K562 (cell line): Measurements from ENCODE around the gene PLCG2. TPM values are rescaled to one million over a fixed set of nuclear protein-coding genes. Genes with fewer than 3 reads are reported as not detected.

Experiments used
- BHLHE40 ChIP-seq: IDR thresholded peaks from 2 replicates; pipeline ENCODE4 v1.6.1; 2011; ENCODE audit warnings: low read length, improper control_type of control experiment
- CBX1 ChIP-seq: sonication (generic); IDR thresholded peaks from 2 replicates; pipeline ENCODE4 v1.6.1; 2016; ENCODE audit warnings: antibody characterized with exemption, low read depth, mild to moderate bottlenecking
- KDM4B ChIP-seq, 2 experiments: fragments of 450-650 bp in 1 of 2; sonication (generic) in 1 of 2; IDR thresholded peaks; 2 replicates each; pipeline ENCODE4 v1.6.1; 2016 to 2017; ENCODE audit warnings: borderline replicate concordance in 2 of 2, antibody characterized with exemption in 1 of 2, low read depth in 1 of 2, mild to moderate bottlenecking in 1 of 2
- NR2C1 ChIP-seq, 2 experiments: fragments of 450-650 bp; IDR thresholded peaks; 2 replicates each; pipeline ENCODE4 v1.6.1; 2017; ENCODE audit warnings: mild to moderate bottlenecking in 2 of 2, antibody characterized with exemption in 1 of 2, inconsistent platforms in 1 of 2, missing compliant biosample characterization in 1 of 2, missing genetic modification characterization in 1 of 2
- SIX5 ChIP-seq, 2 experiments: IDR thresholded peaks; 2 replicates each; pipeline ENCODE4 v1.6.1; 2011; ENCODE audit warnings: low read length in 2 of 2, borderline replicate concordance in 1 of 2, low read depth in 1 of 2, mild to moderate bottlenecking in 1 of 2, moderate library complexity in 1 of 2; ENCODE audit not compliant: insufficient read depth in 1 of 2
- TRIM24 ChIP-seq, 2 experiments: fragments of 450-650 bp; IDR thresholded peaks; 2 replicates each; pipeline ENCODE4 v1.6.1; 2016
- YY1 ChIP-seq, 3 experiments: IDR thresholded peaks; 2 replicates each; pipeline ENCODE4 v1.6.1; 2011; ENCODE audit warnings: low read length in 2 of 3, mild to moderate bottlenecking in 2 of 3, moderate library complexity in 2 of 3, borderline replicate concordance in 1 of 3, control low read depth in 1 of 3, low read depth in 1 of 3; ENCODE audit not compliant: insufficient read depth in 3 of 3, insufficient replicate concordance in 2 of 3, control insufficient read depth in 1 of 3, insufficient read length in 1 of 3; ENCODE audit errors: extremely low read depth in 1 of 3
- ZNF384 ChIP-seq: IDR thresholded peaks from 2 replicates; pipeline ENCODE4 v1.6.1; 2012; ENCODE audit warnings: low read depth, low read length, improper control_type of control experiment
- ZNF584 ChIP-seq: fragments of 200-800 bp; sonication (Bioruptor generic); IDR thresholded peaks from 2 replicates; pipeline ENCODE4 v1.6.1; 2016; ENCODE audit warnings: low read depth, mild to moderate bottlenecking, missing genetic modification characterization, missing compliant biosample characterization
- polyA plus RNA-seq, 8 experiments: library from polyadenylated mRNA; depleted of rRNA in 4 of 8; stranded (reverse) in 5 of 8; unstranded in 3 of 8; fragments of >200 nt; fragmentation: Nextera tagmentation in 2 of 8; fragmentation: Illumina TruSeq in 1 of 8; extraction: Ambion mirVana in 2 of 8; extraction: Trizol in 1 of 8; gene quantifications; 2 replicates each; pipeline versions ENCODE4 v1.2.1 to v1.2.3, GENCODE V29; 2011 to 2014; ENCODE audit warnings: inconsistent platforms in 1 of 8, missing spikeins in 1 of 8
- total RNA-seq, 7 experiments: library from RNA; depleted of rRNA in 6 of 7; stranded (reverse); fragments of >200 nt in 6 of 7; fragmentation: Illumina TruSeq in 2 of 7; extraction: Trizol in 2 of 7; gene quantifications; 2 replicates each; pipeline versions ENCODE4 v1.2.1 to v1.2.3, GENCODE V29; 2011 to 2021; ENCODE audit warnings: low replicate concordance in 1 of 7
- TF ChIP-seq, protein P1 (sequence below), 2 experiments: fragments of 200-800 bp in 1 of 2; sonication (Bioruptor generic) in 1 of 2; sonication (generic) in 1 of 2; formaldehyde crosslinking in 1 of 2; IDR thresholded peaks in 1 of 2; conservative IDR thresholded peaks in 1 of 2; 2 replicates each; pipeline versions ENCODE4 v1.5.0 to v1.6.1; 2016 to 2020; ENCODE audit warnings: missing compliant biosample characterization in 1 of 2, missing genetic modification characterization in 1 of 2, missing genetic modification reagents in 1 of 2
- TF ChIP-seq, protein P2 (sequence below): fragments of 250-450 bp; sonication (Bioruptor Pico); IDR thresholded peaks from 2 replicates; pipeline ENCODE4 v1.8.0; 2022; ENCODE audit warnings: inconsistent platforms, mild to moderate bottlenecking, moderate library complexity, borderline replicate concordance
- TF ChIP-seq, protein P3 (sequence below): sonication (generic); formaldehyde crosslinking; IDR thresholded peaks from 2 replicates; pipeline ENCODE4 v1.8.0; 2022; ENCODE audit warnings: mild to moderate bottlenecking, missing genetic modification reagents
- TF ChIP-seq, protein P4 (sequence below), 2 experiments: fragments of 450-650 bp; IDR thresholded peaks; 2 replicates each; pipeline ENCODE4 v1.6.1; 2018; ENCODE audit warnings: mild to moderate bottlenecking in 2 of 2, low read depth in 1 of 2; ENCODE audit not compliant: partially characterized antibody in 2 of 2
- TF ChIP-seq, protein P5 (sequence below), 2 experiments: fragments of 250-450 bp in 1 of 2; fragments of 450-650 bp in 1 of 2; sonication (Bioruptor Pico) in 1 of 2; IDR thresholded peaks; 2 replicates each; pipeline versions ENCODE4 v1.6.1 to v1.8.0; 2016 to 2021; ENCODE audit warnings: mild to moderate bottlenecking in 2 of 2, moderate library complexity in 2 of 2, missing compliant biosample characterization in 1 of 2, missing genetic modification characterization in 1 of 2

PLCG2 gene
- total and polyA plus RNA-seq, 9 of the 15 experiments (the other 6 are each of a cell fraction or from before 2014, with no cell fraction given): 0.94 to 7.1 (median 3.1) TPM

DNA sequence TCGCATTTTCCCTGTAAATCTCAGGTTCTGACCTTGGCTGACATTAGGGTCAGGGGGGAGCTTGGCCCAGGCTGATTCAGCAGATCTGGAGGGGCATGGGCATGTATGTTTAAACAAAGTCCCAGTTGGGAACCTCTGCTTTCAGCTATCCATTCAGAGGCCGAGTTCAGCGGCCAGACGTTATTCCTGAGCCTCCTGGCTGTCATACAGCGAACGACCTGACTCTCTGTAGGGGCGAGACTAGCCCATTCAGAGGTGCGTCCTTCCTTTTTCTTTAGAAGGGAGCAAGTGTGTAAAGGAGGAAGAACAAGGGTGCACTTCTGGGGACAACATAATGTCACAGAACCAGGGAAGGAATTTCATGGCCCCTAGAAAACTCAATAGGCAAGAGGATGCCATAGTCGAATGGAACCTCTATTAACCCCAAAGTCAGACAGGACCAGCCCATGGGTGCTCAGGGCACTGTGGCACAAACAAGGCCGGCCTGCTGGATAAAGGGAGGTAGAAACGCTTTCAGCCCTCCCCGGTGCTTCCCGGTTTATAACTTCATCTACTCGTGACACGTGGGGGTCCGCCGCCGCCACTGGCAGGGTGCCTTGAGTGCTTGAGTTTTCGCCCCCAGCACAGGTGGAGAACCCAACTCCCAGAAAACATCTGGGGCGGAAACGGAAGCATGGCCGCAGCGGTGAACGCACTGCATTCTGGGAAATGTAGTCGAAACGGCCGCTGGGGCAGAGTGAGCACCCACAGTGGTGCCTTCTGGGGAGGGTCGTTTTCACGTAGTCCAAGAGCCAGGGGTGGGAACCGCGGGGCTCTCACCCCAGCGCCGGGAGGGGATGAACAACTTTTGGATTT lies 33.2 kb upstream of the PLCG2 start (continued):
- TF ChIP-seq, protein P1, sequence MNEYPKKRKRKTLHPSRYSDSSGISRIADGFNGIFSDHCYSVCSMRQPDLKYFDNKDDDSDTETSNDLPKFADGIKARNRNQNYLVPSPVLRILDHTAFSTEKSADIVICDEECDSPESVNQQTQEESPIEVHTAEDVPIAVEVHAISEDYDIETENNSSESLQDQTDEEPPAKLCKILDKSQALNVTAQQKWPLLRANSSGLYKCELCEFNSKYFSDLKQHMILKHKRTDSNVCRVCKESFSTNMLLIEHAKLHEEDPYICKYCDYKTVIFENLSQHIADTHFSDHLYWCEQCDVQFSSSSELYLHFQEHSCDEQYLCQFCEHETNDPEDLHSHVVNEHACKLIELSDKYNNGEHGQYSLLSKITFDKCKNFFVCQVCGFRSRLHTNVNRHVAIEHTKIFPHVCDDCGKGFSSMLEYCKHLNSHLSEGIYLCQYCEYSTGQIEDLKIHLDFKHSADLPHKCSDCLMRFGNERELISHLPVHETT (CRISPR knock-in tag; conservative IDR thresholded peaks at IDR 0.05 in 1 of 2, IDR thresholded peaks at IDR 0.05 in 1 of 2): peak in 1 of 2 experiments; percentile 77; a peak in 2 of 4 replicates
- TF ChIP-seq SIX5 (IDR thresholded peaks at IDR 0.05; ENCODE audit: borderline replicate concordance in 1 of 2, insufficient read depth in 1 of 2, low read depth in 1 of 2, low read length in 2 of 2): peak; percentile 73 to 83
- TF ChIP-seq, protein P2, sequence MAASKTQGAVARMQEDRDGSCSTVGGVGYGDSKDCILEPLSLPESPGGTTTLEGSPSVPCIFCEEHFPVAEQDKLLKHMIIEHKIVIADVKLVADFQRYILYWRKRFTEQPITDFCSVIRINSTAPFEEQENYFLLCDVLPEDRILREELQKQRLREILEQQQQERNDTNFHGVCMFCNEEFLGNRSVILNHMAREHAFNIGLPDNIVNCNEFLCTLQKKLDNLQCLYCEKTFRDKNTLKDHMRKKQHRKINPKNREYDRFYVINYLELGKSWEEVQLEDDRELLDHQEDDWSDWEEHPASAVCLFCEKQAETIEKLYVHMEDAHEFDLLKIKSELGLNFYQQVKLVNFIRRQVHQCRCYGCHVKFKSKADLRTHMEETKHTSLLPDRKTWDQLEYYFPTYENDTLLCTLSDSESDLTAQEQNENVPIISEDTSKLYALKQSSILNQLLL (CRISPR knock-in tag): no peak
- peak in 1 of 2 experiments; percentile 86; a peak in 2 of 4 replicates for TF ChIP-seq KDM4B (IDR thresholded peaks at IDR 0.05; ENCODE audit: borderline replicate concordance in 2 of 2, low read depth in 1 of 2)
- peak; percentile 38; the same call in 1 of the 2 replicates for TF ChIP-seq BHLHE40
- peak; percentile 40 to 90 (median 82) for TF ChIP-seq YY1 (IDR thresholded peaks at IDR 0.05; ENCODE audit: borderline replicate concordance in 1 of 3, control insufficient read depth in 1 of 3, extremely low read depth in 1 of 3, insufficient read depth in 3 of 3, insufficient read length in 1 of 3, insufficient replicate concordance in 2 of 3, low read depth in 1 of 3, low read length in 2 of 3)
- TF ChIP-seq CBX1: peak; percentile 27; the same call in 1 of the 2 replicates
- TF ChIP-seq TRIM24 (IDR thresholded peaks at IDR 0.05): no peak
- TF ChIP-seq, protein P3, sequence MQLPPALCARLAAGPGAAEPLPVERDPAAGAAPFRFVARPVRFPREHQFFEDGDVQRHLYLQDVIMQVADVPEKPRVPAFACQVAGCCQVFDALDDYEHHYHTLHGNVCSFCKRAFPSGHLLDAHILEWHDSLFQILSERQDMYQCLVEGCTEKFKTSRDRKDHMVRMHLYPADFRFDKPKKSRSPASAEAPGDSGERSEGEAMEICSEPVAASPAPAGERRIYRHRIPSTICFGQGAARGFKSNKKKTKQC: peak; percentile 45; the same call in 1 of the 2 replicates
- peak; percentile 24; the same call in 1 of the 2 replicates for TF ChIP-seq ZNF584 (CRISPR knock-in tag)
- TF ChIP-seq, protein P4, sequence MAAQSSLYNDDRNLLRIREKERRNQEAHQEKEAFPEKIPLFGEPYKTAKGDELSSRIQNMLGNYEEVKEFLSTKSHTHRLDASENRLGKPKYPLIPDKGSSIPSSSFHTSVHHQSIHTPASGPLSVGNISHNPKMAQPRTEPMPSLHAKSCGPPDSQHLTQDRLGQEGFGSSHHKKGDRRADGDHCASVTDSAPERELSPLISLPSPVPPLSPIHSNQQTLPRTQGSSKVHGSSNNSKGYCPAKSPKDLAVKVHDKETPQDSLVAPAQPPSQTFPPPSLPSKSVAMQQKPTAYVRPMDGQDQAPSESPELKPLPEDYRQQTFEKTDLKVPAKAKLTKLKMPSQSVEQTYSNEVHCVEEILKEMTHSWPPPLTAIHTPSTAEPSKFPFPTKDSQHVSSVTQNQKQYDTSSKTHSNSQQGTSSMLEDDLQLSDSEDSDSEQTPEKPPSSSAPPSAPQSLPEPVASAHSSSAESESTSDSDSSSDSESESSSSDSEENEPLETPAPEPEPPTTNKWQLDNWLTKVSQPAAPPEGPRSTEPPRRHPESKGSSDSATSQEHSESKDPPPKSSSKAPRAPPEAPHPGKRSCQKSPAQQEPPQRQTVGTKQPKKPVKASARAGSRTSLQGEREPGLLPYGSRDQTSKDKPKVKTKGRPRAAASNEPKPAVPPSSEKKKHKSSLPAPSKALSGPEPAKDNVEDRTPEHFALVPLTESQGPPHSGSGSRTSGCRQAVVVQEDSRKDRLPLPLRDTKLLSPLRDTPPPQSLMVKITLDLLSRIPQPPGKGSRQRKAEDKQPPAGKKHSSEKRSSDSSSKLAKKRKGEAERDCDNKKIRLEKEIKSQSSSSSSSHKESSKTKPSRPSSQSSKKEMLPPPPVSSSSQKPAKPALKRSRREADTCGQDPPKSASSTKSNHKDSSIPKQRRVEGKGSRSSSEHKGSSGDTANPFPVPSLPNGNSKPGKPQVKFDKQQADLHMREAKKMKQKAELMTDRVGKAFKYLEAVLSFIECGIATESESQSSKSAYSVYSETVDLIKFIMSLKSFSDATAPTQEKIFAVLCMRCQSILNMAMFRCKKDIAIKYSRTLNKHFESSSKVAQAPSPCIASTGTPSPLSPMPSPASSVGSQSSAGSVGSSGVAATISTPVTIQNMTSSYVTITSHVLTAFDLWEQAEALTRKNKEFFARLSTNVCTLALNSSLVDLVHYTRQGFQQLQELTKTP (IDR thresholded peaks at IDR 0.05; ENCODE audit: low read depth in 1 of 2, partially characterized antibody in 2 of 2): peak in 1 of 2 experiments; percentile 94
- TF ChIP-seq ZNF384: 0 out of 2 replicates have a peak, but pooled peaks have one; percentile 19
- TF ChIP-seq, protein P5, sequence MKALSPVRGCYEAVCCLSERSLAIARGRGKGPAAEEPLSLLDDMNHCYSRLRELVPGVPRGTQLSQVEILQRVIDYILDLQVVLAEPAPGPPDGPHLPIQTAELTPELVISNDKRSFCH (CRISPR knock-in tag; IDR thresholded peaks at IDR 0.05): no peak
- TF ChIP-seq, protein P5 (tag; IDR thresholded peaks at IDR 0.05): 0 out of 2 replicates have a peak, but pooled peaks have one; percentile 20
- no peak for TF ChIP-seq NR2C1 (IDR thresholded peaks at IDR 0.05)
- TF ChIP-seq NR2C1 (tag; IDR thresholded peaks at IDR 0.05): peak; percentile 48; the same call in 1 of the 2 replicates
